NCI-H2196 treated with DMSO at 0.1 percent for 48 hours (cell line): Measurements from ENCODE around the gene SLC35B1.
"Not testable (repeated sequence)": the region's sequence is repeated elsewhere in the genome, so short reads cannot be mapped to it uniquely, and the experiment has no call there.

Source experiments
- DNase-seq: peaks from one replicate; lab custom pipeline; 2025; ENCODE audit not compliant: unreplicated experiment; lab: John Stamatoyannopoulos, UW

SLC35B1 gene

DNA sequence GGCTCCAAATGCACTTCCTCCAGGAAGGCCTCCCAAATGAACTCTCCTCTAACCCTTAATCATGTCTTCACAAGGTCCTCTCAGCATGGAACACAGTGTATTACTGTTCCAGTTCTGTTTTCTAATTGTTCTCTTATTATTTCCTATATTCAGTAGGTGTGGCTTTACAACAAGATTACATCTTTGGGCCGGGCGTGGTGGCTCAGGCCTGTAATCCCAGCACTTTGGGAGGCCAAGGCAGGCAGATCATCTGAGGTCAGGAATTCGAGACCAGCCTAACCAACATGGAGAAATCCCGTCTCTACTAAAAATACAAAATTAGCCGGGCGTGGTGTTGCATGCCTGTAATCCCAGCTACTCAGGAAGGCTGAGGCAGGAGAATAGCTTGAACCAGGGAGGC lies 34.1 kb downstream of the SLC35B1 start:
- DNase-seq, result not testable (repeated sequence)

DNA sequence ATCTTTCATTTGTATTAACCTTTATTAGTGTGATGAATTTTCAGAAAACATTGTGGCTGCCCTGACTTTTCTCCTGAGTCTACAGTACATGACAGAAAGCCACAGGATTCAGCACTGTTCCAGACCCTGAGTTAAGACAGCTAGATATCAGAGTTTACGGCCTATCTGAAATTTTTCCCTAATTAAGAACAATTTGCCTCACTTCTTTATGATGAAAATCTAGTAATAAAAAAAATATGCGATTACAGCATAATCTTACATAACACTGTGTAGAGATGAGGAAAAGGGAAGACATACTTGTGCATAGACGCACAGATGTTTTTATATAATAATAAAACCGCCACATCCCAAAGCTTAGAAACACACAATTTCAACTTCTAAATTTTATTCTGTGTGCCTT lies 37.1 kb downstream of the SLC35B1 start:
- DNase-seq, result no peak

- DNase-seq, result no peak
Measured at GRCh38 chr17:49670002-49670401, 37.8 kb downstream of the SLC35B1 start.

- DNase-seq, result no peak
Measured at GRCh38 chr17:49667854-49668253, 39.9 kb downstream of the SLC35B1 start.

DNA sequence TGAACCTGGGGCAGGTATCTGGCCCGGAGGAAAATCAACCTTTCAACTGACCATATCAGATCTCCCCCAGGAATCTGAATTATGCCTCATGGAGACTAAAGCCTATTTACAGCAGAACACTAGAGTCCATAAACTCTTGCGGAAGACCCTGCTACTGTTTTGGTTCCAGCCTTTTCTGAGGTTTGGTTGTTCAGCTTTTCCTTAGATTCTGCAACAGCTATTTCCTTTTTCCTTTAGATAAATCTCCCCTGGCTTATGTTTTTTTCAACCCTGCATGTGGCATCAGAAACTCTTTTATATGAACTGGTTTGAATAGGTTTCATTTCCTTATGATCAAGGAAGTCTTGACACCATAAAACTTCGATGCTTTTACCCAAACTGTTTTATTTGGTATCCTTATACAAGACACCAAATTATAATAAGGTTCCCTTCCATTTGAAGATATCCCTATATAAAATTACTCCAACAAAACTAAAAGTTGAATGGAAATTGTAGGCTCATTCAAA lies 43.0 kb downstream of the SLC35B1 start:
- no peak for DNase-seq

DNA sequence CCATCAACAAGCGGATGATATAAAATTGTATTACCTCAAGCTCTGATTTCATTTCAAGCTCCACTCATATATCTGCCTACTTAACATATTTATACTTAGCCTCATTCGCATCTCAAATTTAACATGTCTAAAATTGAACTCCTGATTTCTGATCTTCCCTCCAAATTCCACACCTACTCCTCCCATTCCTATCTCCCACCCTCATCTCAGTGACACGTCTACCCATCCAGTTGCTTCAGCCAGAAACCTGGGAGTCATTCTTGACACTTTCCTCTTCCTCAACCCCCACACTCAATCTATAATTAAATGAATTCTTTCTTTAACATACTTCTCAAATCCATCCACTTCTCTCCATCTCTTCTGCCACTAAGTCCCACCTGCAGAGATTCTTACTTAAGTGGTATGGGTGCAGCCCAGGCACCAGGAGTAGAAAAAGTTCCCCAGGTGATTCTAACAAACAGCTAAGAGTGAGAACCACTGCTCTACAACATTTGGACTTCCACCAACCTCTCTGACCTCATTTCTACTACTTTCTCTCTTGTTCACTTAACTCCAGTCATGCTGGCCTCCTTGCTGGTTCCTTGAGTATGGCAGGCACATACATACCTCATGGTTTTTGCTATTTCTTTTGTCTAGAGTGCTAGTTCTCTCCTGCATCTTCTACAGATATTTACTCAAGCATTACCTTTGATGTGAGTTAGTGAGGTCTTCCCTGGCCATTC lies 47.9 kb downstream of the SLC35B1 start:
- DNase-seq, result no peak

GRCh38 chr17:49656247-49656646 lies 51.5 kb downstream of the SLC35B1 start:
- no peak for DNase-seq
